Activated CD8-positive, alpha-beta memory T cell treated with anti-CD3 and anti-CD28 coated beads, Interleukin-2, amount 50 U/mL, for 4 hours (primary cell): Measurements from ENCODE around the gene STAMBPL1.
A peak's percentile ranks its signal among the peaks of the same experiment; 100 is the strongest.

Experiments used
- DNase-seq: peaks from one replicate; pipeline ENCODE4 v3.0.0-alpha.2; 2020

The STAMBPL1 gene

DNA sequence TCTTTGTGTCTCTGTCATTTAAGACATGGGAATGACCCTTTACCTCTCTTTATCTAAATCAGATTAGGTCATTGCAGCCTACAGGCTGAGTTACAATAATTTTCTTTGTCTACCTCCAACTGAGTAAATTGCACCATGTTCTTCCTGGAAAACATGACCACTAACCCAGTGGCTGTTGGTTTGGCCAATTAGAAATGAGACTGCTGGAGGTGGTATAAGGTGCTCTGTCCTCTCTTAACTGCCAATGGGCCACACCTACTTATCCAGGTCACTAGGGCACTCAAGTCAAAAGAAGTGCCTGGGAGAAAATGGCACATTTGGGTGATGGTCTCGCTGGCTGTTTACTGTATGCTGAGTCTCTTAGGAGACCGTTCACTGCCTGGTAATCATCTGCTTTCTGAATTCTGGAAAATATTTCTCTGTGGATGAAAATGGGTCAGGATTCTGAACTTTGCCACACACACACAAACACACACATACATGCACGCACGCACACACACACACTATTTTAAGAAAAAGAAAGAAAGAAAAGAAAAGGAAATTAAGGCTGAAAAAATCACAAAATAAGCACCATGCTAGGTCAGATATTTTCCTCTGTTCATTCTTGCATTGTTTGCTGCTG, 16.4 kb downstream of the STAMBPL1 start:
- DNase-seq: no peak

DNA sequence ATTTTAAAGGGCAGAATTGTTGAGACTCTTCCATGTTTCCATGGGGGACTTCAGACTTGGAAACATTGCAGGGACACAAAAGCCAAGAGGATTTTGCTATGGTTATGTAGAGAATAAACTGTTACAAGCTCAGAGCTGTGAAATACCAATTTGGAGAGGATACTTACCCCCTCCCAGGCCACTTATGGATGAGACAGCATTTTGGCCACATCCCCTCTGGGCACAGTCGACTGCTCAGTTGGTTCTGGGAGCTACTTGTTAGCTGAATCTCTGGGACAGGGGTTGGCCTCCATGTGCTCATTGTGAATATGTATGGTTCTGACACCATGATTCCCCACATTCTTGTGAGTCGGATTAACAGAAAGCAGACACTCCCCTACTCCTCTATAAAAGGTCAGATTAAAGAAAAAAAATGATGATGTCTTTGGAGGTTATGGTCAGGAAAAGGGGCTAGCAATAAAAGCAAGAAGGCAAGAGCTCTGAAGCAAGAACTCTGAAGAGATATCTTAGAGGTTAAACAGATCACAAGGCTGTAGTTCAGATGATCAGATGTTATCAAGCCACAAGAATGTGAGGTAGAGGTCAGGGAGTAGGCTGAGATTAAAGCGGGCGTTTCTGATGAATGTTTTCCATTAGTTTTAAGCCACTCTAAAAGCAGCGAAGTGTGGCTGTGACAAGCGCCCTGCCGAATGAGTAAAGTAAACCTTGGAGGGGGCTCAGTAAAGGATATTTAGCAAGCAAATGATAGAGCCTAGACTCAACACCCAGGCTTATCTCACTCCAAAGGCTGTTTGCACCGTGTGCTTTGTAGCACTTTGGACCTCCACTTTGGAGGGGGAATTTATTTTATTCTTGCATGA, 17.2 kb downstream of the STAMBPL1 start:
- peak; percentile 19 for DNase-seq

DNA sequence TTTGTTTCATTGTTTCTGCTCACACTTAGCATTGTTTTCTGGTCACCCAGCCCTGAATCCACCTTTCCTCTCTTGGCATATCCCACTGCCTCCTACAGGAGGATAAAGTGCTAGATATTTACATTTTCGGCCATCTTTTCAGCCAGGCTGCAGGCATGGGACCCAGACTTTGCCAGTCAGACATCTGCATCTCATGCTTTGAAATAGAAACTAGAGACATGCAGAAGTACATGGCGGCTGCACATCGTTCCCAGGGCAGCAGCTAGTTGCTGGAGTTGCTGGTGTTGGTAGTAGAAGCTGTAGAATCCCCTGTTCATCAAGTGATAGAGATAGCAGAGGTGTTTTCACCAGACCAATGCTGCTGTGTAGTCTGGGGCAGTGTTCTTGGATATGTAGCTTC, 18.7 kb downstream of the STAMBPL1 start:
- DNase-seq: no peak

DNA sequence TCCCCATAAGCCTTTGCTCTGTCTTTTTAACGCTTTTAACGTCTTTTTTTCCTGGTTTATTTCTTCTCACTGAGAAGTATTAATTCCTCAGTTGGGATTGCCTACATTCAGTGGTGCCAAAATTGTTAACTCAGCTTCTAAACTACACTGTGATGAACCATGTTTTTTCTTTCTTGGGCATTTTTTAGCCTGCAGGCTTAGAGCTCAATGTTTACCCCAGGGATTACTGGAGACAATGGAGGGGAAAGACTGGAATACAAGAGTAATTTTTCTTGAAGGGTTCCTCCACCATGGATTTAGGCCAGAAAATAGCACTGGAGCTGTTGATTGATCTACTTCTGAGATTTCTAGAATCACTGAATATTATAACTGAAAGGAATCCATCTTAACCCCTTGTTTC, 19.8 kb downstream of the STAMBPL1 start:
- DNase-seq: no peak

DNA sequence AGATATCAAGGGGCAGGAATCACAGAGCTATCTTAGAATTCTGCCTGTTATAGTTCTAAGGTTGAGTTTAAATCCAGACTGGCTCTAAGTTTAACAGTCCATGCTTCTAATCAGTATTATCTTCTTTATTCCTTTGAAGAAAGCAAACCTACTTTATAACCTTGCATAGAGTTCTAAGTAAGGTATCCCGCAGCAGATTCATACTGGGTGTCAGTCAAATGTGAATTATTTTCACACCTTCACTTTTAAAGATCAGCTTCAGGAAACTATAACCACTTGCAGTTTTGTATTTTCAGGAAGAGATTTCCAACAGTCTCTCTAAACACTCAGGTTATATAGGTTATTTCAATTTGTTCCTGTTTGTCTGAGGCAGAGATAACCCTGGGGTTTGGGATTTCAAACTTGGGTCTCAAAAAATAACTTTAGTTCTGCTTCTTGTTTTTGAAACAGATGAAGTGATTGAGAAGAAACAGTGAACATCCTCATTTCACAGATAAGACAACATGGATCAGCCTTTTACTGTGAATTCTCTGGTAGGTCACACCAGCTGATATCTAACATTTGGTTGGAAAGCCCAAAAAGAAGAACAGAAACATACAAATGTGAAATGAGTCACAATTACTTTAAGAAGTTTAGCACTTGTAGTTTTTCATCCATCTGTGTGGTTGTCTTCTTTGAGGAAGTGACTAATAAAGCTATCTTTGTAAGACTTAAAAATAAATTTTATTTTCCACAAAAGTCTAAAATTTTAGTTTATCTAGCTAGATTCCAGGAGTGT, 21.4 kb downstream of the STAMBPL1 start:
- no peak for DNase-seq

DNA sequence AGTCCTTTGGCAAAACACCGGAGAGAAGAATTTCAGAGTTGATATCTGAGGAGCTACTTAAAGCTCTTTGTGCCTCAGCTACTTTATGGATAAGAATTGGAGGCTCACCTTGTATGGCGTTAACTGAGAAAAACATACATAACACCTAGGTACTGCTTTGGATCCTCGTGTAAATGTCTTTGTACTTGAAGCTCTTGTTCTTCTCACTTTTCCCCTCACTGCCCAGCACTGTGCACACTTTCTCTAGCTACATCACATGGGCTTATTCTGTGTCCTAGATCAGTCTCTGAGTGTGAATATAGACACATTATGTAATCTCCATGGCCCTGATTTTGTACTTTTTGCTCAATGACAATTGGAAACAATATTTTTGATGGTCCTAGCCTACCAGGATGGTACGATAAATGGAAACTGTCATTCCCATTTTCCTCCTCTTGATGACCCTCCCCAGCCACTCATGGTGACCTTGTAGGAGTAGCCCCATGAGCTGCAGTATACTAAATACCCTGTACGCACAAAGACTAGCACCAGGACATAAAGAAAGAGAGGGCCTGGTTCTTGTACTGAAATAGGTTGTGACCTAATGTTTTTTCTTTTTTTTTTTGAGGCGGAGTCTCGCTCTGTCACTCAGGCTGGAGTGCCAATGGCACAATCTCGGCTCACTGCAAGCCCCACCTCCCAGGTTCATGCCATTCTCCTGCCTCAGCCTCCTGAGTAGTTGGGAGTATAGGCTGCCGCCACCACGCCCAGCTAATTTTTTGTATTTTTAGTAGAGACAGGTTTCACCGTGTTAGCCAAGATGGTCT, 22.1 kb downstream of the STAMBPL1 start:
- no peak for DNase-seq

DNA sequence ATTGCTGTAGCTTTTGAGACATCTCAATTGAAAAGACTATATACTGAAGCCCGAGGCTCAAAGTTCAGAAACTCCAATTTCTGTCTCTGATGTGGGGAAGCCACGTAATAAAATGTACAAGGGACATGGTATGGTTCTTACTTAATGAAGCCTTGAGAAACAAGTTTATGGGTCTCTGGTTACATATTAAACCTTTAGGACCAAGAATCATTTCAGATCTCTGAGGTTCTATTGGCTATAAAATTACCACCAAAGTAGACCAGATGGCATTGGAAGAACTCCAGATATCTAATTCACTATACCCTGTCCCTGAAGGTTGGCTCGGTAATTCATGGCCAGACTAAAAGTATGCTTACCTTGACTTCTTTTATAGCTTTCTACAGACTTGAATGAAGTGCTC, 23.7 kb downstream of the STAMBPL1 start:
- DNase-seq: no peak

DNA sequence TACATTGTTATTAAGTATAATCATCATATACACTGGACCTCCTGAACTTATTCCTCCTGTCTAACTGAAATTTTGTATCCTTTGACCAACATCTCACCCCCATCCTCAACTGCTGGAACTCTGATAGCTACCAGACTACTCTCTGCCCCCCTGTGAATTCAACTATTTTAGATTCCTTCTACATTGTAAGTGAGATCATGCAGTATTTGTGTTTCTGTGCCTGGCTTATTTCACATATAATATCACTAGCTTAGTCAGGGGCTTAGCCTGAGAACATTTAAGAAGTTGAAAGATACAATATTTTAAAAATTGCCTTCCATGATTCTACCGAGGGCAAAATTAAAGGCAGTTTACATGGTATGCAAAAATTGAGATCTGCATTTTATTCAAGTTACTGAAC, 26.9 kb downstream of the STAMBPL1 start:
- DNase-seq: no peak

DNA sequence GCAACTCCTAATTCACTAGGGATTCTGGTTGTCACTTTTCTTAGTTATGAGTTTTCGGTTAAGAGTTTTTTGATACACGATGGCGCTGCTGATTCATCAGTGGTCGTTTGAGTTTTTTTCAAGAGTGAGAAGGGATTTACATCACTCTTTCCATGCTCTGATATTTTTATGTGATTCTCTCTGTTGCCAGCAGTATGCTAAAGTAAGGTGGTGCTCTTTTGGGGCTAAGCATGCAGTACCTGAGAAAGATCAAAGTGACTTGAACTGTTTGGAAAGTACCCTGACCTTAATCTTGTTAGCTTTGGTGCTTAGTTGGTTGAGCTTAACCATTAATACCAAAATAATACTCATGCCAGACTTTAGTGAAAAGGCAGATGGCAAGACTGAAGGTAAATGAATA, 28.1 kb downstream of the STAMBPL1 start:
- no peak for DNase-seq

DNA sequence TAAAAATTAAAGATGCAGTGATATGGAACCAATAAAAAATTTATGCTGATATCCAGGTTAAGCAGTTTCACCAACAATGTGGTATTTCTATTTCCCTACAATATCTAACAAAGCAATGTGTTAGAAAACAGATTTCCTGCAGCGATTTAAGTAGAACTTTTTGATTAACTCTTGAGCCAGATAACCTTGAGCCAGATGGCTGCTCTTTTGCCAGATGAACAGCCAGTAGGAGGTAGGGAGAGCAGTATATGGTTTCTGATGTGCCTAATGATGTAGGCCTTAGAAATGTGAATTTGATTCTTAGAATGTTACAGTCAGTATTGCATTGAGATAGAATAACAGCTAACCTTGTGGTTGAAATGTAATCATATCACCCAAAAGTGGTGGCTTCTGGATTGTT, 31.1 kb downstream of the STAMBPL1 start:
- no peak for DNase-seq

DNA sequence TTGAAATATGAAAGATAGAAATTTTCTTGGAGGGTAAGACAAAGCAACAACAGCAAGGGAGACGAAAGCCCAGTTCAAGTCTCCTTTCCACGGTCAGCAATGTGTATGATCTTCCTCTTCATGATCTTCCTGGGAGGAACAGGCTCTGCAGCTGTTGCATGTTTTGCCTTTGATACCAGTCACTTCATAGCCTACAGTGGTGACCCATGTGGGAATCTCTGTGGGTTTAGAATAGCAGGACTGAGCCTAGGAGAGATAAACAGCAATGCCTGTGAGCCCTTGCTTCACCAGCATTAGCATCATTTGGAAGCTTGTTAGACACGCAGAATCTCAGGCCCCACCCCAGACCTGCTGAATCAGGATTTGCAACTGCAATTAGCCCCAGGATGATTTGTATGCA, 31.8 kb downstream of the STAMBPL1 start:
- no peak for DNase-seq

DNA sequence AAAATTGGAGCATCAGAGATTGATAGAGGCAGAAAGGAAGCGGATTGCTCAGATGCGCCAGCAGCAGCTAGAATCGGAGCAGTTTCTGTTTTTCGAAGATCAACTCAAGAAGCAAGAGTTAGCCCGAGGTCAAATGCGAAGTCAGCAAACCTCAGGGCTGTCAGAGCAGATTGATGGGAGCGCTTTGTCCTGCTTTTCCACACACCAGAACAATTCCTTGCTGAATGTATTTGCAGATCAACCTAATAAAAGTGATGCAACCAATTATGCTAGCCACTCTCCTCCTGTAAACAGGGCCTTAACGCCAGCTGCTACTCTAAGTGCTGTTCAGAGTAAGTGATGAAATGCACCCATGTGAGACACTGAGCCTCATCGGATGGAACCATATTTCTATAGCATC, 33.1 kb downstream of the STAMBPL1 start:
- no peak for DNase-seq

DNA sequence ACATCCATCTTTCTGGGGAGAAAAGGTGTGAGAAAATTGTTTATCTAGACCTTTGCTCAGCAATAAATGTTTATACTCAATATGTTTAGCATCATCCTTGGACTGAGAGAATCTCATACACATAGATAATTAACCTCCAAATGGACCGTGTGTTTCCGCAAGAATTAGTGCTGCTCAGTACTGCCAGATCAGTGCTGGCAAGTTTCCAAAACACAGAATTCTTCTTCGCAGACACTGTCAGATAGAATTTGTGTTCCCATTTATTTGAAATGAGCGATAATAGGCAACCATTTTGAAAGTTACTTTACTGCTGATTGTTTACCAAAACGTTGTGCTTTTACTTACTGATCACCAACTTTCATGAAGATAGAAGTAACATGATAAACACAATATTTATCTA, 33.7 kb downstream of the STAMBPL1 start:
- DNase-seq: no peak

DNA sequence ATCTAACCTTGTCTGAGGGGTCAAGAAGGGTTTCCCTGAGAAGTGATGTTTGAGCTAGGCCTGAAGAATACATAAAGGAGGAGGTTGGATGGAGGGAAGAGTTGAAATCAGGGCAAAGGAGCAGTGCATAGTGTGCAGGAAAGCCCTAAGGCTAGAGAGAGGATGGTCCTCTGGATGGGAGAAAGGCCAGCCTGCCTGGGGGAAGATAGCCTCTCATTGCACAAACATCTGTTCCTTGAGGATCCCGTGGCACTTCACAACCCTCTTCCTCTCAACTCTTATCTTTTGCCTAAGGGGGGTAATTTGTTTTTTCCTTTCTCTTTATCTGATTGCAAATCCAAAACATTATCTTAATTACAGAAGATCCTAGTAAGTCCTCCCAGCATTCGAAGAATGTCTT, 35.7 kb downstream of the STAMBPL1 start:
- DNase-seq: no peak

DNA sequence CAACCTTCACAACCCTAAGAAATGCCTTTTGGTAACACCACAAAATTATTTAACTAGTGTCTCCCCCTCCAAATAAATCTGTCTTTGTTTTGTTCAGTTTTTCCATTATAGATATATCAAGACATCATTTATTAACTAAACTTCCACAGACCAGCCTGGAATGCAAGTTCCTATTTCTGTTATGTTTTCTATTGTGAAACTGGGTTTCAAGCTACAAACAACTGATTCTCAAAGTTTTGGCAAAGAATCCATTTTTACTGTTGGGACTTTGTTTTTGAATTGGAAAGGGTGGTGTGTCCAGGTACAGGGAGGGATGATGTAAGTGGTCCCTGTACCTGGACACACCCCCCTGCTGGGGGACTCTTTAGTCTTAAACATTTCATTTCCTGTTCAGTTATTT, 36.2 kb downstream of the STAMBPL1 start:
- no peak for DNase-seq

DNA sequence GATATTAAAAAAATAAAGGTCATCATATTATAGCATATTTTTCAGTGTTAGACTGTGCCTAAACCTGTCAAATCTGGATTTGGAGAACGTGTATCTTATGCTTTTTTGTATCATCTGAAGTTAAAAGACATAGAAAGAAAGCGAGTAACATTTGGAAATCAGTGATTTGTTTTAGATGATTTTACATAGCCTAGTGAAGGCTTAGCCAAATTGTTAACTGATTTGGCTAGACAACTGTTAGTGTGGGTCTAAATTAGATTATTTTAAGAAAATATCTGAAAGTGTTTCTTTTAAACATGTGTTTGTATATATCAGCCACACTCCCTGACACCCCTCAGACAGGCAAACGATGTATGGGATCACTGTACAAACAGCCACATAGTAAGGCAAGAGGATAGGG, 36.9 kb downstream of the STAMBPL1 start:
- no peak for DNase-seq

DNA sequence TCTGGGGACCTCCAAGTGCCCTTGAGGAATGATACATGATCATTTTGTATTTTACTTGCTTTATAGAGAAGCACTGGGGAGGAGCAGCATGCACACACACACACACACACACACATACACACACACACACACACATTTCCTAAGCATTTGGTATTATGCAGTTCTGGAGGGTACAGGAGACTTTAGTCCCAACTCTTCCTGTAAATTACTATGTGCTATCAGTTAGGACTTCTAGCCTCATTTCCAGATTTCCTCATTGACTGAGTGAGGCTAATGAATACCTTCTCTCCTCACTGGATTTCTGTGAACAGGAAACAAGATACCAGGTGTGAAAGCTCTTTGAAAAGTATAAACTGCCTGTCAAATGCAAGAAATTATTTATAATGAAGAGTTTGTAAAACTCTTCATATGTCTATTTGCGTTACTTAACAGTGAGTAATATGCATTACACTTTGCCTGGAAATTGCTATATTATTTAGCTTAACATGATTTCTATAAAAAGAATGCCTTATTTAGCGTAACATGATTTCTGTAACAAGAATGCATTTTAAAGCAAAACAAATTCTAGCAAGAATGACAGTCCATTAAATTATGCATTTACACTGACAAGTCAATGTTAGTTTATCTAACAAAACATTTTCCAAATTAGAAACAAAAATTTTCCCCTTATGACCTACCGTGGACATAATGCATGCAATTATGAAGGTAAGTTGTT, 38.3 kb downstream of the STAMBPL1 start:
- no peak for DNase-seq

DNA sequence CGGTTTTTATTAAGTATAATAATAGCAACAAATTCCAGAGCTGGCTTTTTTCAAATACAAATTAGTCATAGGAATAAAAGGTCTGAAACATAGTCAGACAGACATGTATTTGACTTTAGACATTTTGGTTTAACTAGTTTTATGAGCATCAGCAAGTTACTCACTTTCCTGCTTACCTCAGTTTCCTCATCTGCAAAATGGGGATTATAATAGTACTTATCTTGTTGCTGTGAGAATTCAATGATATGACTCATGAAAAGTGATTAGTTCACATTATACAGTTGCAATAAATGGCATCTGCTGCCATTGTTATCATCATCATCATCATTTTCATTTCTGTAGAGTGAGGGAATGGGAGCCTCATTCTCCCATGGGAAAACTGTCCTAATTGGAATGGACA, 39.0 kb downstream of the STAMBPL1 start:
- DNase-seq: no peak

DNA sequence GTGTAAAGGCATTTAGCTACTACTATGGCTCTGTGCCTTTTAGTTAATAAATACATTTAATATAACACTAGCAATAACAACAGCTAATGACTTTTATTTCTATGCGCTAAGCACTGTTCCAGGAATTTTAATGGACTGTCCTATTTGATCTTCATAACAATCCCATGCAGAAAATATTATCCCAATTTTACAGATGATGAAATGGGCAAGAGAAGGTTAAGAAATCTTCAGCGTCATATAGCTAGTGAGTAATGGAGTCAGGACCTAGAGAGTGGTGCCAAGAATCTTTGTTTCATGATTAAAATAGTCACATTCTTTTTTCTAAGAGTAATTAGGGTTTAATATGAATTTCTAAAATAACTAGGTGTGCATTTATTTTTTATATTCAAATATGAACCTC, 40.2 kb downstream of the STAMBPL1 start:
- DNase-seq: no peak

DNA sequence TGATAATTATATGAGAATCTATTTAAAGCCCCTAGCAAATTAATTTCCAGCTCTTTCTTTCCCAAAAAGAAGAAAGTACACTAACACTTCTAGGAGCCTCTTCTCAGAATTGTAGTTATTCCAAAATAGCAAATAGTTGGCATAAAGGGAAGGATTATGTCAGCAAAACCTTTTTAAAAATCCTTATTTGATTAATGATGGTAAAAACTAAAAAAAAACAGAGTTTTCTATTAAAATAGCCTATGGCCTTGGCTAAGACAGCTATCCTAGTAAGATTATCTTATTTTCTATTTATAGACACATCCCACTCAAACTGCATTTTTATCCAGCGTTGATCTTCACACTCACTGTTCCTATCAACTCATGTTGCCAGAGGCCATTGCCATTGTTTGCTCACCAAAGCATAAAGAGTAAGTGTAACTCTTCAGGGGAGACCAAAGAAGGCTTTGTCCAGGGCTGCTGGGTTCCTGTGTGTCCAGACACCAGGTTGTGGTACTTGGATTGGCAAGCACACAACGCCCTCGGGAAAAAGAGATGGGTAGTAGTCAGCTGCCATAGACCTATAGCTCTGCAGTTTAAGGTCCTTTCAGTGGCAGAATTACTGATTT, 41.0 kb downstream of the STAMBPL1 start:
- DNase-seq: no peak

DNA sequence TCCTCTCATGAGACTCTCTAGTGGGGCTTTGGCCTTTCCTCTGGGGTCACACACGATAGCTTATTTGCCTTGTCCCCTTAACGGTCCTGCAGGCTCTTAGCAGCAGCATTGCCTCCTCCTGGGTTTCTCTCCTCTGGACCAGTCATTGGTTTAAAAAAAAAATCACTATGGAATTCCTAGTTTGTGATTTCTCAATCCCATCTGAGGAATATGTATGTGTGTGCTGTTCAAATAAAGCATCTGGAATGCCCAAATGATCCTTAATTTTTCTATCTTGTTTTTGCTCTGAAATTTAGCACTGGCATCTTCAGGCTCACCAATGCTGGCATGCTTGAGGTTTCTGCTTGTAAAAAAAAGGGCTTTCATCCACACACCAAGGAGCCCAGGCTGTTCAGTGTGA, 42.0 kb downstream of the STAMBPL1 start:
- no peak for DNase-seq

DNA sequence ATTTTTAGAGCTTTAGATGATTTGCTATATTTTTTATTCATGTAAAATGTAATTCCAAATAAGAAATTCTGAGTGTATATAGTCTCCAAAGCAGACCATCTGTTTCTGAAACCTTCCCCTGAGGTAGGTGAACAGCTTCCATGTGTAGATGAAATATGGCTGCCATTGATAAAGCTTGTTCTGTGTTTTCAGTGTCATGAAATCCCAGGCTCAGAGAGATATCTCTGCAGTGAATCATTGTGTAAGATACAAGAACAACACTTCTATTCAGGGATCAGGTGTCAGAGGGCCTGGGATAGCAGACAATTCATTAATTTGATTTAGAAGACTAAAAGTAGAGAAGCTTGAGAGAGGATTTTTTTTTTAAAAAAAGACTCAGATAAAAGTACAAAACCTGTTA, 43.5 kb downstream of the STAMBPL1 start:
- DNase-seq: no peak
